Suprapubic skin (tissue), 4 donors: Measurements from ENCODE around the gene WNT9A. TPM values are rescaled to one million over a fixed set of nuclear protein-coding genes. Genes with fewer than 3 reads are reported as not detected.
"Not testable (repeated sequence)": the region's sequence is repeated elsewhere in the genome, so short reads cannot be mapped to it uniquely, and the experiment has no call there.

Experiments used
- DNase-seq, 2 donors: peaks; one replicate each; pipeline ENCODE4 v3.0.0-alpha.2; 2019; ENCODE audit warnings: low spot score in 2 of 2
- H3K27ac ChIP-seq: fragments of 200-600 bp; sonication (generic); one replicate; pipeline ENCODE4 v1.5.1; 2019
- H3K27me3 ChIP-seq: fragments of 200-600 bp; sonication (generic); one replicate; pipeline ENCODE4 v1.5.1; 2019
- H3K36me3 ChIP-seq: fragments of 200-600 bp; sonication (generic); one replicate; pipeline ENCODE4 v1.5.1; 2019
- H3K4me1 ChIP-seq: fragments of 200-600 bp; sonication (generic); one replicate; pipeline ENCODE4 v1.5.1; 2019
- H3K4me3 ChIP-seq: fragments of 200-600 bp; sonication (generic); one replicate; pipeline ENCODE4 v1.5.1; 2019; ENCODE audit warnings: mild to moderate bottlenecking
- H3K9me3 ChIP-seq: fragments of 200-600 bp; sonication (generic); one replicate; pipeline ENCODE4 v1.5.1; 2019
- EP300 ChIP-seq: sonication (generic); formaldehyde crosslinking; IDR thresholded peaks from one replicate; pipeline ENCODE4 v1.6.1; 2017; ENCODE audit warnings: antibody characterized with exemption
- POLR2A ChIP-seq, 2 donors: fragments of 450-650 bp; IDR thresholded peaks; one replicate each; pipeline ENCODE4 v1.6.1; 2017; ENCODE audit warnings: antibody characterized with exemption in 2 of 2, mild to moderate bottlenecking in 2 of 2, moderate library complexity in 2 of 2
- POLR2AphosphoS5 ChIP-seq, 3 donors: sonication (generic); formaldehyde crosslinking; IDR thresholded peaks; one replicate each; pipeline ENCODE4 v1.6.1; 2017; ENCODE audit warnings: antibody characterized with exemption in 3 of 3
- WGBS: methylation state at CpG from one replicate; pipeline ENCODE4 v1.1.5; 2018; 5-methylcytosine and 5-hydroxymethylcytosine counted together
- total RNA-seq, 4 donors: library from RNA; depleted of rRNA; stranded (reverse); fragments of >200 nt; gene quantifications; one replicate each; pipeline ENCODE4 v1.1.0, GENCODE V29; 2016
- TF ChIP-seq, protein P1 (sequence below), 2 donors: fragments of 200-600 bp in 1 of 2; fragments of 450-650 bp in 1 of 2; sonication (generic) in 1 of 2; IDR thresholded peaks; one replicate each; pipeline ENCODE4 v1.5.1; 2016 to 2019; ENCODE audit warnings: antibody characterized with exemption in 2 of 2, mild to moderate bottlenecking in 1 of 2, moderate library complexity in 1 of 2

WNT9A gene
- total RNA-seq, 4 donors from 2014 or later = 0.85 to 2.6 (median 1.1) TPM

DNA sequence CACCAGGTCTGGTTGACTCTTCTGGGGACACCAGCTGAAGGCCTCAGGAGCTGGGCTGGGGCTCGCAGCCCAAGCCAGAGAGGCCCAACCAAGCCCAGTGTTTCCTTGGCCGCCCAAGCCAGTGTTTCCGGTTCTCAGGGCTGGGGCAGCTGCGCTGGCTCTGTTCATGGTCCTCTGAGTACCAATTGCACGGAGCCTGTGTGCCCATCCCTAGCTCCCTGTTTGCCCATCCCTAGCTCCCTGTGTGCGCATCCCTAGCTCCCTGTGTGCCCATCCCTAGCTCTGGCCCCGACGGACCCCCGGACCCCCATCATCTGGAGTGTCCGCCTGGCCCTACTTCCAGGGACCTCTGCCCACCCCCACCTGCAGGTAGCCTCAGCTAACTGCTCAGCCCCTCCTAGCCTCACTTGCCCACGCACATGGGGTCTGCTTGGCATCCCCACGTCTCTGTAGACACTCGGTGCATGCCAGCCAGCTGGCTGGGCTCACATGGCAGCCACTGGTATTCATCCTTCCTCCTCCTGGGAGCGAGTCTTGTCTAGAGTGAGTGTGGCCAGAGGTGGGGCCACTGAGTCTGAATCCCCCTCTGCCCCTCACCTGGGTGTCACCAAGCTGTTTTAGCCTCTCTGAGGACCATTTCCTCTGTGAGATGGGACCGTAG is 64.0 kb downstream of the WNT9A start:
- Histone ChIP-seq H3K4me3 (no peak overlapping the region), H3K9me3 (no peaks in the 10 kb centered on the region), H3K27me3 (no peaks in the 10 kb centered on the region), H3K27ac (no peak overlapping the region), H3K4me1 (peaks cover 28% of the 10 kb centered on the region), H3K36me3 (no peaks in the 10 kb centered on the region)
- no peak for TF ChIP-seq POLR2A (IDR thresholded peaks at IDR 0.05)
- TF ChIP-seq EP300 = no peak
- no peak for TF ChIP-seq POLR2AphosphoS5 (IDR thresholded peaks at IDR 0.05)
- TF ChIP-seq, protein P1, sequence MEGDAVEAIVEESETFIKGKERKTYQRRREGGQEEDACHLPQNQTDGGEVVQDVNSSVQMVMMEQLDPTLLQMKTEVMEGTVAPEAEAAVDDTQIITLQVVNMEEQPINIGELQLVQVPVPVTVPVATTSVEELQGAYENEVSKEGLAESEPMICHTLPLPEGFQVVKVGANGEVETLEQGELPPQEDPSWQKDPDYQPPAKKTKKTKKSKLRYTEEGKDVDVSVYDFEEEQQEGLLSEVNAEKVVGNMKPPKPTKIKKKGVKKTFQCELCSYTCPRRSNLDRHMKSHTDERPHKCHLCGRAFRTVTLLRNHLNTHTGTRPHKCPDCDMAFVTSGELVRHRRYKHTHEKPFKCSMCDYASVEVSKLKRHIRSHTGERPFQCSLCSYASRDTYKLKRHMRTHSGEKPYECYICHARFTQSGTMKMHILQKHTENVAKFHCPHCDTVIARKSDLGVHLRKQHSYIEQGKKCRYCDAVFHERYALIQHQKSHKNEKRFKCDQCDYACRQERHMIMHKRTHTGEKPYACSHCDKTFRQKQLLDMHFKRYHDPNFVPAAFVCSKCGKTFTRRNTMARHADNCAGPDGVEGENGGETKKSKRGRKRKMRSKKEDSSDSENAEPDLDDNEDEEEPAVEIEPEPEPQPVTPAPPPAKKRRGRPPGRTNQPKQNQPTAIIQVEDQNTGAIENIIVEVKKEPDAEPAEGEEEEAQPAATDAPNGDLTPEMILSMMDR (IDR thresholded peaks at IDR 0.05) = no peak
- DNase-seq = no peak
- WGBS = 84% methylated on average over 14 of the region's 15 CpGs

DNA sequence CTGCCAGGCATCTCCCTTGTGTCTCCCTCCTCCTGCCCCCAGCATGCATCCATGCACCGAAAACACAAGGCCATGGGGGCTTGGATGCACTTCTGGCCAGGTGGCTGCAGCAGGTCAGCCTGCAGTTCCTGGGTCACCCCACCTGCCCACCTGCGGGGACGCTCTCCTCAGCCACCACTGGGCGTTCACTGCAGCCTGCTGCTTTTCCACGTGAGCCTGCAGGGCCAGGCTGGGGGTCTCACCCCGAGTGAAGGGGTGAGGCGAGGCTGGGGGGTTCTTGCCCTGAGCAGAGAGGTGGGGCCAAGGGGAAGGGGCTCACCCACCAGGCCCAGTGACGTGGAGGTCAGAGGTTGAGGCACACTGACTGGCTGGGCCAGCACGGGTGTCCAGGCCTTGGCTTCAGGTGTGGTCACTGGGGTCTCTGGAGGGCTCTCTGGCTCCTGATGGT is 64.6 kb downstream of the WNT9A start:
- H3K4me3 ChIP-seq = no peak overlapping the region
- H3K4me1 ChIP-seq = peaks cover 28% of the 10 kb centered on the region
- no peaks in the 10 kb centered on the region for H3K27me3 ChIP-seq
- no peaks in the 10 kb centered on the region for H3K36me3 ChIP-seq
- H3K27ac ChIP-seq = no peak overlapping the region
- WGBS = 94% methylated on average over 6 of the region's 9 CpGs
- H3K9me3 ChIP-seq = no peaks in the 10 kb centered on the region
- TF ChIP-seq EP300 (no peak), POLR2AphosphoS5 (IDR thresholded peaks at IDR 0.05) (no peak), POLR2A (IDR thresholded peaks at IDR 0.05) (no peak)
- TF ChIP-seq, protein P1 (IDR thresholded peaks at IDR 0.05) = no peak
- DNase-seq = no peak

DNA sequence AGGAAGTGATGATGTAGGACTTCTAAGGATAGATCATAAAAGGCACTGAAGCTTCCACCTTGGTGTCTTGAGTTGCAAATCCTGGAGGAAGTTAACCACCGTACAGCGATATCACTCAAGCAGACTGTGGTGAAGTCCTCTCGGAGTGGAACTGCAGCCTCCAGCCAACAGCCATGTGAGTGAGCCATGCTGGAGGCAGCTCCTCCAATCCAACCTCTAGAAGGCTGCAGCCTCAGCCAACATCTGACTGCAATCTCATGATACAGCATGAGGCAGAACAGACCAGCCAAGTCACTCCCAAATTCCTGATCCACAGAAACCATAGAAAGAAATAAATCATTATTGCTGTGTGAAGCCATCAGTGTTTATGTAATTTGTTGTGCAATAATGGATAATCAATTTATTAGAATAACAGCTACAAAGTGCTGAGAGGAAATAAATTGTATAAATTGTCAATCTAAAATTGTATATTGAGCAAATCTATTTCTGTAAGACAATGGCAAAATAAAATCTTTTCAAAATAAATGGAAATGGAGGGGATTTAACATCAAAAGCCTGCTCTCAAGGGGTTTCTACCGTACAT is 67.3 kb downstream of the WNT9A start:
- no peak overlapping the region for H3K27ac ChIP-seq
- no peaks in the 10 kb centered on the region for H3K27me3 ChIP-seq
- no peak for DNase-seq
- 48% methylated on average over 4 of the region's 4 CpGs for WGBS
- peaks cover 7% of the 10 kb centered on the region for H3K4me1 ChIP-seq
- no peaks in the 10 kb centered on the region for H3K36me3 ChIP-seq
- no peaks in the 10 kb centered on the region for H3K9me3 ChIP-seq
- no peak overlapping the region for H3K4me3 ChIP-seq
- TF ChIP-seq POLR2AphosphoS5 (IDR thresholded peaks at IDR 0.05) (no peak), POLR2A (IDR thresholded peaks at IDR 0.05) (no peak), EP300 (no peak)
- TF ChIP-seq, protein P1 (IDR thresholded peaks at IDR 0.05) = no peak

DNA sequence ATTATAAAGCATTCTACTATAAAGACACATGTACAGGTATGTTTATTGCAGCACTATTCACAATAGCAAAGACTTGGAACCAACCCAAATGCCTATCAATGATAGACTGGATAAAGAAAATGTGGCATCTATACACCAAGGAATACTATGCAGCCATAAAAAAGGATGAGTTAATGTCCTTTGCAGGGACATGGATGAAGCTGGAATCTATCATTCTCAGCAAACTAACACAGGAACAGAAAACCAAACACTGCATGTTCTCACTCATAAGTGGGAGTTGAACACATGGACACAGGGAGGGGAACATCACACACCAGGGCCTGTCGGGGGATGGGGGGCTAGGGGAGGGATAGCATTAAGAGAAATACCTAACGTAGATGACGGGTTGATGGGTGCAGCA is 69.9 kb downstream of the WNT9A start:
- not testable (repeated sequence) for DNase-seq, H3K9me3 ChIP-seq, H3K36me3 ChIP-seq, H3K27me3 ChIP-seq, H3K27ac ChIP-seq, H3K4me1 ChIP-seq, H3K4me3 ChIP-seq
- 93% methylated on average over 3 of the region's 3 CpGs for WGBS

DNA sequence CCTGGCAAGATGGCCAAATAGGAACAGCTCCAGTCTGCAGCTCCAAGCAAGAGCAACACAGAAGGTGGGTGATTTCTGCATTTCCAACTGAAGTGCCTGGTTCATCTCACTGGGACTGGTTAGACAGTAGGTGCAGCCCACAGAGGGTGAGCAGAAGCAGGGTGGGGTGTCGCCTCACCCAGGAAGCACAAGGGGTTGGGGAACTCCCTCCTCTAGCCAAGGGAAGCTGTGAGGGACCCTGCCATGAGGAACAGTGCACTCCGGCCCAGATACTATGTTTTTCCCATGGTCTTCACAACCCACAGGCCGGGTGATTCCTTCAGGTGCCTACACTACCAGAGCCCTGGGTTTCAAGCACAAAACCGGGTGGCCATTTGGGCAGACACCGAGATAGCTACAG is 75.8 kb downstream of the WNT9A start:
- H3K27me3 ChIP-seq, DNase-seq, H3K9me3 ChIP-seq, H3K27ac ChIP-seq, H3K4me1 ChIP-seq, H3K4me3 ChIP-seq, H3K36me3 ChIP-seq: not testable (repeated sequence)
- WGBS = 77% methylated on average over 1 of the region's 5 CpGs

DNA sequence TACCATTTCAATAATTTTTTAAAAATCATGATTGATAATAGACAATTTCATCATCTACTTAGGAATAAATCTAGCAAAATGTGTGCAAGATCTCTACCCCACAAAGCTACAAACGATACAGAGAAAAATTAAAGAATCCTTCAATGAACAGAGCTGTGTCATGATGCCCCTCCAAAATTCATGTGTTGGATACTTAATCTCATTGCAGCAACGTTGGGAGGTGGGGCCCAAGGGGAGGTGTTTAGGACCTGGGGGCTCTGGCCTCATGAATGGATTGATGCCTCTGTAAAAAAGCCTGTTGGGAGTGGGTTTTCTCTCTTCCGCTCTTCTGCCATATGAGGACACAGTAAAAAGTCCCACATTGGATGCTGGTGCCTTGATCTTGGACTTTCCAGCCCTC is 77.4 kb downstream of the WNT9A start:
- no peak overlapping the region for H3K4me3 ChIP-seq
- H3K4me1 ChIP-seq = no peaks in the 10 kb centered on the region
- no peaks in the 10 kb centered on the region for H3K9me3 ChIP-seq
- 62% methylated on average over 3 of the region's 3 CpGs for WGBS
- no peaks in the 10 kb centered on the region for H3K36me3 ChIP-seq
- no peak overlapping the region for H3K27ac ChIP-seq
- TF ChIP-seq, protein P1 (IDR thresholded peaks at IDR 0.05) = no peak
- TF ChIP-seq POLR2AphosphoS5 (IDR thresholded peaks at IDR 0.05) = no peak
- TF ChIP-seq POLR2A (IDR thresholded peaks at IDR 0.05) = no peak
- TF ChIP-seq EP300 = no peak
- H3K27me3 ChIP-seq = peaks cover 7% of the 10 kb centered on the region
- no peak for DNase-seq
